PFSK-1 (cell line): ENCODE measurements around the gene TMEM181.

Source experiments
- POLR2AphosphoS5 ChIP-seq: IDR thresholded peaks from 2 replicates; pipeline ENCODE4 v1.6.1; 2012; ENCODE audit warnings: low read depth, mild to moderate bottlenecking, control low read depth, low read length, moderate library complexity
- REST ChIP-seq, 2 experiments: IDR thresholded peaks; 2 replicates each; pipeline versions ENCODE4 v1.6.1 to v1.8.0; 2011 to 2012; ENCODE audit warnings: low read depth in 2 of 2, low read length in 2 of 2, control low read depth in 1 of 2, inconsistent platforms in 1 of 2, mild to moderate bottlenecking in 1 of 2, moderate library complexity in 1 of 2; ENCODE audit not compliant: insufficient read depth in 1 of 2
- SIN3A ChIP-seq: IDR thresholded peaks from 2 replicates; pipeline ENCODE4 v1.6.1; 2012; ENCODE audit warnings: mild to moderate bottlenecking, low read length, moderate library complexity, borderline replicate concordance; ENCODE audit not compliant: insufficient read depth
- TAF1 ChIP-seq: IDR thresholded peaks from 2 replicates; pipeline ENCODE4 v1.6.1; 2012; ENCODE audit warnings: low read length, control low read depth, borderline replicate concordance; ENCODE audit not compliant: insufficient read depth

GRCh38 chr6:158528826-158529225 is 31.1 kb upstream of the TMEM181 start:
- TF ChIP-seq TAF1 = no peak
- TF ChIP-seq POLR2AphosphoS5 = no peak
- TF ChIP-seq REST (IDR thresholded peaks at IDR 0.05; ENCODE audit: insufficient read depth in 1 of 2, low read depth in 2 of 2, low read length in 2 of 2) = no peak
- TF ChIP-seq SIN3A = no peak
